Panc1 (cell line): ENCODE measurements around the gene KRT78.

Source experiments
- CTCF ChIP-seq: fragments of 450-650 bp; IDR thresholded peaks from 2 replicates; pipeline ENCODE4 v1.5.1; 2017; ENCODE audit warnings: mild to moderate bottlenecking
- POLR2AphosphoS5 ChIP-seq: IDR thresholded peaks from 2 replicates; pipeline ENCODE4 v1.6.1; 2012; ENCODE audit warnings: mild to moderate bottlenecking, low read depth, low read length, moderate library complexity
- TCF7L2 ChIP-seq: IDR thresholded peaks from 2 replicates; pipeline ENCODE4 v1.6.1; 2011; ENCODE audit warnings: mild to moderate bottlenecking, low read depth, low read length, inconsistent platforms
- TF ChIP-seq, protein P1 (sequence below), 2 experiments: IDR thresholded peaks; 2 replicates each; pipeline ENCODE4 v1.6.1; 2011 to 2012; ENCODE audit warnings: low read depth in 2 of 2, control low read depth in 1 of 2, low read length in 1 of 2, mild to moderate bottlenecking in 1 of 2, moderate library complexity in 1 of 2; ENCODE audit not compliant: insufficient read depth in 1 of 2

DNA sequence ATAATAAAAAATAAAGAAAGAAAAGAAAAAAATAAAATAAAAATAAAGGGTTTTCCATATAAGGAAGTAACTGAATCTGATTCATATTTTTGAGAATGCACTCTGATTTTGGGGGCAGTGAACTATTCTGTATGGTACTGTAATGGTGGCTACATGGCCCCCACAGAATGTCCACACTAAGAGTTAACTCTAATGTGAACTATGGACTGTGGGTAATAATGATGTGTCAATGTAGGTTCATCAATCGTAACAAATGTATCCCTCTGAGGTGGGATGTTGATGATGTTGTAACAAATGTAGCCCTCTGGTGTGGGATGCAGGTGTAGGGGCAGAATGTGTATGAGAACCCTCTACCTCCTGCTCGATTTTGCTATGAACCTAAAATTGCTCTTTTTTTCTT, 42.2 kb upstream of the KRT78 start:
- no peak for TF ChIP-seq POLR2AphosphoS5
- no peak for TF ChIP-seq CTCF
- TF ChIP-seq TCF7L2: no peak
- TF ChIP-seq, protein P1, sequence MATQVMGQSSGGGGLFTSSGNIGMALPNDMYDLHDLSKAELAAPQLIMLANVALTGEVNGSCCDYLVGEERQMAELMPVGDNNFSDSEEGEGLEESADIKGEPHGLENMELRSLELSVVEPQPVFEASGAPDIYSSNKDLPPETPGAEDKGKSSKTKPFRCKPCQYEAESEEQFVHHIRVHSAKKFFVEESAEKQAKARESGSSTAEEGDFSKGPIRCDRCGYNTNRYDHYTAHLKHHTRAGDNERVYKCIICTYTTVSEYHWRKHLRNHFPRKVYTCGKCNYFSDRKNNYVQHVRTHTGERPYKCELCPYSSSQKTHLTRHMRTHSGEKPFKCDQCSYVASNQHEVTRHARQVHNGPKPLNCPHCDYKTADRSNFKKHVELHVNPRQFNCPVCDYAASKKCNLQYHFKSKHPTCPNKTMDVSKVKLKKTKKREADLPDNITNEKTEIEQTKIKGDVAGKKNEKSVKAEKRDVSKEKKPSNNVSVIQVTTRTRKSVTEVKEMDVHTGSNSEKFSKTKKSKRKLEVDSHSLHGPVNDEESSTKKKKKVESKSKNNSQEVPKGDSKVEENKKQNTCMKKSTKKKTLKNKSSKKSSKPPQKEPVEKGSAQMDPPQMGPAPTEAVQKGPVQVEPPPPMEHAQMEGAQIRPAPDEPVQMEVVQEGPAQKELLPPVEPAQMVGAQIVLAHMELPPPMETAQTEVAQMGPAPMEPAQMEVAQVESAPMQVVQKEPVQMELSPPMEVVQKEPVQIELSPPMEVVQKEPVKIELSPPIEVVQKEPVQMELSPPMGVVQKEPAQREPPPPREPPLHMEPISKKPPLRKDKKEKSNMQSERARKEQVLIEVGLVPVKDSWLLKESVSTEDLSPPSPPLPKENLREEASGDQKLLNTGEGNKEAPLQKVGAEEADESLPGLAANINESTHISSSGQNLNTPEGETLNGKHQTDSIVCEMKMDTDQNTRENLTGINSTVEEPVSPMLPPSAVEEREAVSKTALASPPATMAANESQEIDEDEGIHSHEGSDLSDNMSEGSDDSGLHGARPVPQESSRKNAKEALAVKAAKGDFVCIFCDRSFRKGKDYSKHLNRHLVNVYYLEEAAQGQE (IDR thresholded peaks at IDR 0.05; ENCODE audit: insufficient read depth in 1 of 2, low read depth in 2 of 2, low read length in 1 of 2): no peak
